ENCODE results near the gene IQCM. TPM values are rescaled to one million over a fixed set of nuclear protein-coding genes. Genes with fewer than 3 reads are reported as not detected.

IQCM gene
- total RNA-seq, 1 donor from 2014 or later, result not detected

DNA sequence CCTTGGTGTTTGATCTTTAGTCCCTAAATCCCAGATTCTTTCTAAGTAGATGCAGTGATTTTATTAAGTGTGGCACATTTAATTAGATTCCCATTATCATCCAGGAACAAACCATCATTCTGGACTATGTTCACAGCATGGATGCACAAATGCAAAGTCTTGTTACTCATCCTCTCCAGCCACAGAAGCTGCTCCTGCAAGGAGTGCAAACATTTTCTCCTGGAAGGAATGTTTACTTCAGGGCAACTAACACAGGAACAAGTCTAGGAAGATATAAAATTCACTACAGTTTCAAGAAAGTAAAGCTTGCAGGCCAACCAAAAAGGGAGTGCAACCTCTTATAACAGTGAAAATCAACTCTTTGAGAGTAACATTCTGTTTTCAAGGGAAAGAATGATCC is 106.0 kb downstream of the IQCM start:
- H3K9me3 Mint-ChIP-seq, result no peaks in the 10 kb centered on the region
- no peaks in the 10 kb centered on the region for H3K36me3 Mint-ChIP-seq
- H3K4me3 Mint-ChIP-seq, result no peak overlapping the region
- DNase-seq (ENCODE audit: extremely low spot score, unreplicated experiment), result no peak
- peaks cover 4% of the 10 kb centered on the region for H3K4me1 Mint-ChIP-seq (ENCODE audit: unreplicated experiment)
- TF ChIP-seq, protein P1, sequence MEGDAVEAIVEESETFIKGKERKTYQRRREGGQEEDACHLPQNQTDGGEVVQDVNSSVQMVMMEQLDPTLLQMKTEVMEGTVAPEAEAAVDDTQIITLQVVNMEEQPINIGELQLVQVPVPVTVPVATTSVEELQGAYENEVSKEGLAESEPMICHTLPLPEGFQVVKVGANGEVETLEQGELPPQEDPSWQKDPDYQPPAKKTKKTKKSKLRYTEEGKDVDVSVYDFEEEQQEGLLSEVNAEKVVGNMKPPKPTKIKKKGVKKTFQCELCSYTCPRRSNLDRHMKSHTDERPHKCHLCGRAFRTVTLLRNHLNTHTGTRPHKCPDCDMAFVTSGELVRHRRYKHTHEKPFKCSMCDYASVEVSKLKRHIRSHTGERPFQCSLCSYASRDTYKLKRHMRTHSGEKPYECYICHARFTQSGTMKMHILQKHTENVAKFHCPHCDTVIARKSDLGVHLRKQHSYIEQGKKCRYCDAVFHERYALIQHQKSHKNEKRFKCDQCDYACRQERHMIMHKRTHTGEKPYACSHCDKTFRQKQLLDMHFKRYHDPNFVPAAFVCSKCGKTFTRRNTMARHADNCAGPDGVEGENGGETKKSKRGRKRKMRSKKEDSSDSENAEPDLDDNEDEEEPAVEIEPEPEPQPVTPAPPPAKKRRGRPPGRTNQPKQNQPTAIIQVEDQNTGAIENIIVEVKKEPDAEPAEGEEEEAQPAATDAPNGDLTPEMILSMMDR (conservative IDR thresholded peaks at IDR 0.05), result no peak
- H3K27ac Mint-ChIP-seq, result no peak overlapping the region
- no peaks in the 10 kb centered on the region for H3K27me3 Mint-ChIP-seq

DNA sequence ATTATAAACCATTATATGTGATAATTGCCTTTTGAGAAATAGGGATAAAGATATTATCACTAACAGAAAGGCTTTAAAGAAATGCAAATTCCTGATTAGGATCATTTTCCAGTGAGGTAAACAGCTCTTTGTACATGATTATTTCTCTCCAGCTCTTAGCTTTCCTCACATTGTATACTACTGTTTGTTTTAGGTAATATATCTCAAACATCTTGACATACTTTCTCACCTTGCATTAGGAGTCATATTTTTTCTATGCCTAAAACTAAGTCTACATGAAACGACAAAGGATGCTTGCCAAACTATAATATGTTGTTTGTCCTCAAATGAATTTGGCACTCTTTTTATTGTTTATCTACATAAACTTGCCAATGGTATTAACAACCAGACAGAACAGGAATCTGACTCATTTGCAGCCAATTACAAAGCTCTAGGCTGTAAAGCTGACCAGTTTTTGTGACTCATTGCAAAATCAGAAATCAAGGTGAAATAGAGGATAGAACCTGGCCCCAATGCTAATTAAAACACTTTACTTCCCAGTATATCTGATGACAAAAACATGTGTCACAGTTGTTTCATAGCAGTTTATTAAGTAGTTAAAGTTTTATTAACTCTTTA is 107.0 kb downstream of the IQCM start:
- Mint-ChIP-seq H3K4me1 (ENCODE audit: unreplicated experiment) (peaks cover 4% of the 10 kb centered on the region), H3K9me3 (no peaks in the 10 kb centered on the region), H3K36me3 (no peaks in the 10 kb centered on the region), H3K27ac (no peak overlapping the region), H3K4me3 (no peak overlapping the region), H3K27me3 (no peaks in the 10 kb centered on the region)
- no peak for DNase-seq (ENCODE audit: extremely low spot score, unreplicated experiment)
- TF ChIP-seq, protein P1 (conservative IDR thresholded peaks at IDR 0.05), result no peak

- no peak overlapping the region for H3K4me3 Mint-ChIP-seq
- no peak for DNase-seq (ENCODE audit: extremely low spot score, unreplicated experiment)
- peaks cover 4% of the 10 kb centered on the region for H3K4me1 Mint-ChIP-seq (ENCODE audit: unreplicated experiment)
- TF ChIP-seq, protein P1 (conservative IDR thresholded peaks at IDR 0.05), result no peak
- no peaks in the 10 kb centered on the region for H3K36me3 Mint-ChIP-seq
- H3K27ac Mint-ChIP-seq, result no peak overlapping the region
- H3K27me3 Mint-ChIP-seq, result no peaks in the 10 kb centered on the region
- H3K9me3 Mint-ChIP-seq, result no peaks in the 10 kb centered on the region
These were observed 107.8 kb downstream of the IQCM start for GRCh38 chr4:149707862-149708261.

GRCh38 chr4:149706942-149707341 is 108.7 kb downstream of the IQCM start:
- Mint-ChIP-seq H3K9me3 (no peaks in the 10 kb centered on the region), H3K36me3 (no peaks in the 10 kb centered on the region), H3K4me1 (ENCODE audit: unreplicated experiment) (peaks cover 4% of the 10 kb centered on the region), H3K27me3 (no peaks in the 10 kb centered on the region), H3K4me3 (no peak overlapping the region), H3K27ac (no peak overlapping the region)
- no peak for DNase-seq (ENCODE audit: extremely low spot score, unreplicated experiment)
- TF ChIP-seq, protein P1 (conservative IDR thresholded peaks at IDR 0.05), result no peak

GRCh38 chr4:149702414-149703293 is 113.0 kb downstream of the IQCM start:
- Mint-ChIP-seq H3K27me3 (peaks cover 5% of the 10 kb centered on the region), H3K36me3 (no peaks in the 10 kb centered on the region), H3K4me3 (no peak overlapping the region), H3K9me3 (no peaks in the 10 kb centered on the region), H3K4me1 (ENCODE audit: unreplicated experiment) (no peaks in the 10 kb centered on the region), H3K27ac (no peak overlapping the region)
- TF ChIP-seq, protein P1 (conservative IDR thresholded peaks at IDR 0.05), result no peak
- no peak for DNase-seq (ENCODE audit: extremely low spot score, unreplicated experiment)

All from type B pancreatic cell (in vitro differentiated cells).